ENCODE measurements around the gene RASGEF1B. TPM values are rescaled to one million over a fixed set of nuclear protein-coding genes. Genes with fewer than 3 reads are reported as not detected.
A peak's percentile ranks its signal among the peaks of the same experiment; 100 is the strongest.
"Not testable (repeated sequence)": the region's sequence is repeated elsewhere in the genome, so short reads cannot be mapped to it uniquely, and the experiment has no call there.

The RASGEF1B gene
- total RNA-seq, 1 donor from 2014 or later: 0.34 TPM

DNA sequence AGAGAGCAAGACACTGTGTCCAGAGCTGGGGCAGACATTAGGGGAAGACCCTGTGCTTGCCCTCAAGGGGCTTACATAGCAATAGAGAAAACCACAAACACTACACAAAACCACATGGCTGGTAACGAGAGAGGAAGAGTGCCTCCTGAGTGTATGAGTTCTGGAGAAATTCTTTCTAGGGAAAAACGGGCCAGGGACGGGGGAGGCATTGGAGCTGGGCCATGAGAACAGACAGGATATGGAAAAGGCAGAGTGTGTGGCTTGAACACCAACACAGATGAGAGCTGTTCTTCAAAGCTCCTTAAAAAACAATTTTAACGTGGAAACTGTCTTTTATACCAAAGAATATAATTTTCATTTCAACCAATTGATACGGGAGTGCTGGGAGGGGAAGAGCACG, 42.7 kb downstream of the RASGEF1B start:
- no peak for DNase-seq

DNA sequence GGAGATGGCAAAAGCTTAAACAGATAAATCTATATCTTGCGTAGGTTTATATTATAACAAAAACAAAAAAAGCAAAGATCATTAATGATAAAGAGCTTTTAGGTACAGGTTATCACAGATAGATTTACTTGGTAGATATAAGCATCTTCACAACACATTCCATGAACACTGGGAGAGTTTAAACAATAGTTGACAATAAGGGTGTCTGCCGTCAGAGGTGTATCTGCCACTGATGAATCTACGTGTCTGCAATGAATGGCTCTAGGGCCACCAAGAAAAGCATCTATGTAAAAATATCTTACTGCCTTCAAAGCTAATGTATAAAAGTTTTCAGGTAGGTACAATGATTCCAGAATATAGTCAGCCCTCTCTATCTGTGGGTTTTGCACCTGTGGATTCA, 43.7 kb downstream of the RASGEF1B start:
- DNase-seq: no peak

DNA sequence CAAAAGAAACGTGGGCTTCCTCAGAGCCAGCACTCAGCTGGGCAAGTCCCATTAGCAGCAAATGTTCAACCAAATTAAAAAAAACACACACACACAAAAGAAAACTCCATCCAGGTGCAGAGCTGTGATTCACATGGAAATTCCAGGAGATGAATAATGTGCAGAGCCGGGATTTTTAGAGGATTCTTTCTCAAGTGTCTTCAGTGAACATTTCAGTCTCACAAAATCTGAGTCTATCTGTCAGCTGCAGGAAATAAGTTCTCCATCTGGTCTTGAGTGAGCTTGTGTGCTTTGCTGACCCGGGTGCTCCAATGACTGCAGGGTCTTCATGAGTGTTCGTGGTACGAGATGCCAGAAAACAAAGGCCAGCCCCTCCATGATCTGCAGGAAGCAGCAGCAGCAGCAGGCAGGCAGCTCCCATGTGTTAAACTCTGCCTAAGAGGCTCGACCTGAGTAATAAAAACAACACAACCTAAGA, 44.3 kb downstream of the RASGEF1B start:
- DNase-seq: no peak

DNA sequence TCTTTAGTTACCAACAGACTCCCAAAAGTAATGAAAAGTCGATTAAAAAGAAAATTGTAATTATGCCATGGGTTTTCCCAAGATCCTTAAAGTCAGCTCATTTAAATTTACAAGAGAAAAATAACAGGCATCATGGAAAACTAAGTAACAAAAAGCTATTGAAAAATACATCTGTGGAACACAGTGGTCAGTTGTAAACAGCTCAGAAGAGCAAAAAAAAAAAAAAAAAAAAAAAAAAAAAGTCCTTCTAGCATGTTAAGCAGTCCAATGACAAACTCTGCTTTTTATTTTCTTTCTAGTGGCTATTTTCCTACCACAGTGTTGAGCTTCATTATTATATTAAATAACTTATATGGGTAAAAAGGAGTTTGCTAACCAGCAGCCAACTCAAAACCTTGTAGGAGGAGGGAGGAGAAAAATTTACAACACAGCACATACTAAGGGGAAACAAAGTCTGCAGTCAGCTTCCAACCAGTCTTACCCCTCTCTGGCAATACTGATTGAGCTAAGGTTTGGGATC, 44.9 kb downstream of the RASGEF1B start:
- no peak for DNase-seq

DNA sequence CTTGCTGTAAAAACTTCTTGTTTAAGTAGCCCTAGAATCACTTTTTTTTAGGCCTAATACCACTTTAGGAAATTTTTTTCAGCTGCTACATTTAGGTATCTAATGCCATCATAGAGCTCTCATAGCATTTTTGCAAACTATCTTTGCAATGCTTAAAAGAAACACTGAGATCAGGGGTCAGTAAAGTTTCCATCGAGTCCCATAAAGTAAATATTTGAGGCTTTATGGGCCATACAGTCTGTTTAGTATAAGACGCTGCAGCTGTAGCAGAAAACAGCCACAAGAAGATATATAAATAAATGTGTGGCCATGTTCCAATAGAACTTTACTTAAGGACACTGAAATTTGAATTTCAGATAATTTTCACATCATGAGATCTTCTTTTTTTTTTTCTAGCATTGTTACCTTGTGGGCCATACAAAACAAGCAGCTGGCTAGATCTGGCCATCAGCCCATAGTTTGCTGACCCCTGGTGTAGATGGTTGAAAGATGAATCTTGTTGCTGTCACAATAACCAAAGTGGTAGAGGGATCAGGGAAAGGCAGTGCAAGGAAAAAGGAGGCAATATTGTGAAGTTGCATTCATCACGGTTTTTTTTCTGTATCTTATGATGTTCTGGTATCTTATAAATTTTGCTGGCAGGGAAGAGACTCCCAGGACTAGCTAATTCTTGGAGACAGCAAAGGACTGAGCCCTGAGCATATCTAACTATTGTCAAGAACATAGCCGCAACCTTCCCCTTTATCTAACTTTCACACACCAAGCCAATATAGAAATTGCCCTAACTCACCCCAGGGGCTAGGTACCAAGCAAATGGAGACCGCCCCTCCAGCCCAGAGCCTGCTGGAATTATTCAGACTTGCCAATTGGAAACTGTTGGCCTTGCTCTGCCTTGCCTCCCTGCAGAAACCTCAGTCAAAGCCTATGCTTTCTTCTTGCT, 46.6 kb downstream of the RASGEF1B start:
- DNase-seq: no peak

DNA sequence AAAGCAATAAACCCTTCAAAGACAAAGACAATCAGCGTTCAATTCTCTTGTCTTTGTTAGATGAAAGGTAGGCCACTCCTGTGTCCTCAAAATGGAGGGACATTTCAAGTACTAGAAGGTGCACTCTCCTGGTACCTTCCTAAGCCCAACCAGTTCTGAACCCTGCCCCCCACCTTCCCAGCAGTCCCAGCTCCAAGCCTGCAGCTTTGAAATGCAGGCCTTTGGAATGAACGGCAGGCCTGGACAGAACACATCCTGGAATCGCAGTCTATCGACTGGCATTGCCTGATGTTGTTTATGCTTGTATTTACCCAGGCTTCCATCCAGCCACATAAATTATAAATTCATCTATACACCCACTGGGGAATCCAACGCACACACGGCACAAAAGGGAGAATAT, 47.4 kb downstream of the RASGEF1B start:
- DNase-seq: no peak

DNA sequence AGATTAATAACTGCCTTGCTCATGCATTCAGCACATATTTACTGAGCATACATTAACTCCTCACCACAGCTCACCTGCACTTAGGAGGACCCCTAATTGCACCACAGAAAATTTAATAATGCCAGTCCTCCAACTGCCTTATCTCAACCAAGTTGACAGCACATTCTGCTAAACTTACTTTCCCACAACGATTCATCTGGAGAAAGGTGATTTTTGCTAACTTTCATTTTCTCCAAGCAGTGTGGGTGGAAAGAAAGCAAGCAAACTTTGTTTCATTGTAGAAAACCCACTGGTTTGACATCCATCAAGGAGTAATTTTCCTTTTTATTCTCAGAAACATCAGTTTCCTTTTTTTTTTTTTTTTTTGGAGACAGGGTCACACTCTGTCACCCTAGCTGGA, 49.1 kb downstream of the RASGEF1B start:
- no peak for DNase-seq

DNA sequence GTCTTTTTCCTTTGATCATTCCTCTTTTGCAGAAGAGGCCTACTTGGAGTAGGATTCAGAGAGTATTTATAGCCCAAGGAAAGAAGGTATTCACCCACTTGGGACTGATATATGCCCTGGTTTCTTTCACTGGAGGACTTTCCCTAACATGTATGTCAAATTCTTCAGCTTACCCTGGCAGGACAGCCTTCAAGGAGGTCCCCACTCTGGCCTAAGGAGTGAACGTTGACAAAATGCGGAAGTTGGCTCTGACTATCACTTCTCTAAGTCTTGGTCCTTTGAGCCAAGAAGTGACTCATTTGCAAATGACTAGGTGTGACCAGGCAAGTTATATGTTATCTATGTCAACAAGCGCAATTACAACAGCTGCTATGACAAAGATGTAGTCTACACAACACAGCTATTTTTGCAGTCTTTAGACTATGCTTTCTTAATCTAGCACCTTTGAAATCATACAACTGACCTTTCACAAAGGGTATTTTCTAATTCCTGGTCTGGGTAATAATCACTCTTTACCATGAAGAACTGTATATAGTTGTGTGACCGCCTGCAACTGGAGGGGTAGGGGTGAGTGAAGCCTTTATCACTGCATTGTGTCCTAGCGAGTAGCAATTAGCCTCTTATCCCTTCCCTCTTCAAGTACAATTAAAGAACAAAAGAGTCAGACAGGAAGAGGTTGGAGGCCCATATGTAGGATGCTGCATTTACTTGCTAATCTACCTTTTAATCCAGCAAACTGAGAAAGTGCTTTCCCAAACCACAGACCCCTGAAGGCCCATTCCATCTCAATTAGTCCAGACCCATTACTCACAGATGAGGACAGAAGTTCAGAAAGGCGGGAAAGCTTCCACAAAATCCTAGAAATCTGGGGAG, 50.1 kb downstream of the RASGEF1B start:
- DNase-seq: no peak

DNA sequence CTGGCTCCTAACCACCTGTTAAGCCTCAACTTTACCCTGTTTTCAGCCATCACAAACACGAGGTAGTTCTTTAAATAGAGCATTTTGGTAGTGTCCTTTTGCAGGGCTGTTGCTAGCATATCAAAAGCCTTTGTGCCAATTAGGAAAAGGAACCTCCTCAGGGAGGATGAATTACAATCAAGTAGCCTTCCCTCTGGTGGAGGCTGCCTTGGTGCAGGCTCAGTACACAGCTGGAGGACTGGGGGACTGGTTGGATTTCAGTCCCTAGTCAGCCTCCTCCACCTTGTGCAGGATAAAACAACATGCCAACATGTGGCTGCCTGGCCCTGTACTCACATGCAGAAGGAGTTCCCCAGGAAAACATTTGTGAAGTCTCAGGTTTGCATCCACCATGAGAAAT, 53.1 kb downstream of the RASGEF1B start:
- DNase-seq: no peak

DNA sequence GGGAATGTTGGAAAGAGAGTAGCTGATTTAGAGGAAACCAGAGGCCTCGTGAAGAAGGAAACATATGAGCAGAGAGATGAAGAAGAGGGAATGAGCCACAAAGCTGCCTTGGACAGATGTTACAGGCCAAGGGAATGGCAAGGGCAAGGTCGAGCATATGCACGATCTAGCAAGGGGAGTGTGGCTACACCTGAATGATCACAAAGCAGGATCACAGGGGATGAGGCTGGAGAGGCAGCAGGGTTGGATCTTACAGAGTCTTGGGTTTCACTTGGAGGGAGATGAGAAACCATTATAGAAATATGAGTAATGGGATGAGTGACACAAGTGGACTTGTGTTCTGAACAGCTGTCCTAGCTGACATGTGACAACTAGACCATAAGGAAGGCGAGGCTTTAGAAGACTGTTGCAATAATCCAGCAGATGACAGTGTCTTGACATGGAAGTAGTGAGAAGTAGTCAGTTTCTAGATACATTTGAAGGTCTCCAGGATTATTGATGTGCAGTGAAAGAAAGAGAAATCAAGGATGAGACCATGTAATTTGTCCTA, 58.7 kb downstream of the RASGEF1B start:
- DNase-seq: no peak

DNA sequence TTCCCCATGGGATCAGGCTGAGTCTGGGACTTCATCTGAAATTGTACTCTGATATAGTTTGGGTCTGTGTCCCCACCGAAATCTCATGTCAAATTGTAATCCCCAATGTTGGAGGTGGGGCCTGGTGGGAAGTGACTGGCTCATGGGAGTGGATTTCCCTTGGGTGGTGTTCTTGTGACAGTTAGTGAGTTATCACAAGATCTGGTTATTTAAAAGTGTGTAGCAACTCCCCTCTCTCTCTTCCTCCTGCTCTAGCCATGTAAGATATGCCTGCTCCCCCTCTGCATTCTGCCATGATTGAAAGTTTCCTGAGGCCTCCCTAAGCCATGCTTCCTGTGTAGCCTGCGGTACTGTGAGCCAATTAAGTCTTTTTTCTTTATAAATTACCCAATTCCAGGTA, 61.0 kb downstream of the RASGEF1B start:
- DNase-seq: no peak

DNA sequence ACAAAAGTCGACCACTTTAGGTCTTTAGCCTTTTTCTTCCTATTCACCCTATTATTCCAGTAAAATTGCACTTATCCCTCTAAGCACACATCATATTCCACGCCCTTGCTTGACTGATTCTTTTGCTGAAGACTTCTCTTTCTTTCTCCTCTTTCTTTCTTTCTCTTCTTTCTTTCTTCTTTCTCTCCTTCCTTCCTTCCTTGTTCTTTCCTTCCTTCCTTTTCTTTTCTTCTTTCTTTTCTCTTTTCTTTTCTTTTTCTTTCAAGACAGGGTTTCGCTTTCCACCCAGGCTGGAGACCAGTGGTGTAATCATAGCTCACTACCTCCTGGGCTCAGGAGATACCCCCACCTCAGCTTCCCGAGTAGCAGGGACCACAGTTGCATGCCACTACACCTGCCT, 61.9 kb downstream of the RASGEF1B start:
- no peak for DNase-seq

DNA sequence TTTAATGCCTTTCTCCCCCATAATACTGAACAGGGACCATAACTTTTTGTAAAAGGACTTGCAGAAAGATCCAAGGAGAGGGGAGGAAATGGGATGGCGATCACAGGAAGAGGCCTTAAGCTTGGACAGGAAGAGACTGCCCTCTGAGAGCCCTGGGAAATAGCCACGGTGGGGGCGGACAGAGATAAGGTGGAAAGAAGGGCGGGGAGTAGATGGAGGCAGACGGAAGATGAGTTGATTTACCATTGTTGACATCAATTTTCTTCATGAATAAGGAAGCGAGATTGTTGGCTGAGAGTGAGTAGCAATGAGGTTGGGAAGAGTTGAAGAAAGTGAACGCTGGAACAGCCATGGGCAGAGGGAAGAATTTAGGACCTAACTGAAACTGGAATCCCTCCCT, 63.4 kb downstream of the RASGEF1B start:
- DNase-seq: no peak

DNA sequence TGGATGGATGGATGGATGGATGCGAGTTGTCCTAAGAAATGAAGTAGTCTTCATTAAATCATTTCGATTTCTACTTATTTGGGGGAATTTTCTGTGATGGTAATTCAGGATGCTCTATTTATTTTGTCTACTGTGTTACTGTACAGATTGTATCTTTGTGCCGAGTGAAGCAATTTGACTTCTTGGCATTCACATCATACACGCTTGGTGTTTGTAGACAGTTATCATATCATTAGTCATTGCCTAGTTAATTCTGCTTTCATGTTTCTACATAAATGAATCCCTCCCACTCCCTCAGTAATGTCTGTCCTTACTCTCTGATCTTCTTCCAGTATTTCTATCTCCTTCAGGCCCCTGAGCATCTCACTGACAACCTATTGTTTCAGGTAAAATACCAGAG, 64.0 kb downstream of the RASGEF1B start:
- no peak for DNase-seq

DNA sequence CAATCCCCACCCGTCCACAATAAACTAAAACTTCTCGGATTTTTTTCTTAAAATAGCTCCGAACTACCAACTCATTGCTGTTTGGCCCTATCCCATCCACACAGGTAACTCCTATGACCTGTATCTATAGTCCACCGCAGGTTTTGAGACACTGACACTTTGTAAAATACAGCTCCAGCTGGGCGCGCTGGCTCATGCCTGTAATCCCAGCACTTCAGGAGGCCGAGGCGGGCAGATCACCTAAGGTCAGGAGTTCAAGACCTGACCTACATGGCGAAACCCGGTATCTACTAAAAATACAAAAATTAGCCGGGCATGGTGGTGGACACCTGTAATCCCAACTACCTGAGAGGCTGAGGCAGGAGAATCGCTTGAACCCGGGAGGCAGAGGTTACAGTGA, 65.2 kb downstream of the RASGEF1B start:
- not testable (repeated sequence) for DNase-seq

DNA sequence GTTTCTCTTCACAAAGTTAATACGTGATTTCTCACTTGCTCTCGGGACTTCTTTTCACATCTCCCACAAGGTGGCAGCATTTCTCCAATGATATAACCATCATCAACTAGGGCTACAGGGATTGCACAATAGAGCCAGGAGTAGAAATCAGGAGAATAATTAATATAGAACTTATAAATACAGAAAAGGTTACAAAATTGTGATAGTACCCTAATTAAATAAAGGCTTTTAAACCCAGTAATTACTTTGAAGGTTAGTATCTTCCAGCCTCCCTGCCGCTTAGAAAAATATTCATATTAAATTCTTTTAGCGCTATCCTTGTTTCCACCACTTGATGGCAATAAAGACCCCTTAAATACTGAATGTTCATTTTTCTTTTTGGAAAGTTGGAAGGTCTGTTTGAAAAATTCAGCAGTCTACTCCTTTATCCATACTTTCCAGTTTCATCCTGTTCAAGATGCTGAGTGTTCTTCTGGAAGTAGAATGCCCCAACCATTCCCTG, 65.8 kb downstream of the RASGEF1B start:
- peak; percentile 79 for DNase-seq

DNA sequence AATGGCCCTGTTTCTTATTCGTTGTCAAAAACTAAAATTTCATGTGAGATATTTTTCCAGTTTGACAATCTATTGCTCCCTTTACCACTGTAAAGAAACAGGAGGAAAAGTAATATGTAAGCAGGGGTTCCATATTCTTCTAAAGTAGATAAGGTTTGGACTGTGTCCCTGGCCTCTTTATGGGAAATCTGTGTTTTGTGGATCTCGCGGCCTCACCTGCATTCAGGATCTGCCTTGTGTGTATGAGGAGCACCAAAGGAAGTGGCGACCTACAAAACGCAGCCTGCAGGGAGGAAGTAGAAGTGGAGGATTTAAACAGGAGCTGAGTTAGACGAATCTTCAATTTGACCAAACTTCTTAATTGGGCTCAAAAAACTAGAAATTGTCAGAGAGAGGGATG, 67.0 kb downstream of the RASGEF1B start:
- no peak for DNase-seq

DNA sequence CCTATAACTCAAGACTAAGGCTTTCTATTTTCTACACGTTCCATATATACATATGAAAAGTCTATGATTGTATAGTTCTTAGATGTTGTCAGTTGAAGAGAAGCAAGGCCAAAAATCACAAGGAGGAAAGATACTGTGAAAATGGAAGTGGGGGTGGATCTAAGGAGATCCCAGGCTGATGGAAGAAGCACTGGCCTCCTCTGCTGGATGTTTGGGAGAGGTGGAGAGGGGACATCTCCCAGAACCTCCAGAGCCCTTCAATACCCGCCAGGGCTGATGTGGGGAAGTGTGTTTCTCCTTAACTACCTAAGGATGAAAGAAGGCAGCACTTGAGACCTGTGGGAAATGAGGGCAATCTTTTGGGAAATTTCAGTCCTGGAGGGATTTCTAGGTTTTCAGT, 67.4 kb downstream of the RASGEF1B start:
- DNase-seq: no peak

DNA sequence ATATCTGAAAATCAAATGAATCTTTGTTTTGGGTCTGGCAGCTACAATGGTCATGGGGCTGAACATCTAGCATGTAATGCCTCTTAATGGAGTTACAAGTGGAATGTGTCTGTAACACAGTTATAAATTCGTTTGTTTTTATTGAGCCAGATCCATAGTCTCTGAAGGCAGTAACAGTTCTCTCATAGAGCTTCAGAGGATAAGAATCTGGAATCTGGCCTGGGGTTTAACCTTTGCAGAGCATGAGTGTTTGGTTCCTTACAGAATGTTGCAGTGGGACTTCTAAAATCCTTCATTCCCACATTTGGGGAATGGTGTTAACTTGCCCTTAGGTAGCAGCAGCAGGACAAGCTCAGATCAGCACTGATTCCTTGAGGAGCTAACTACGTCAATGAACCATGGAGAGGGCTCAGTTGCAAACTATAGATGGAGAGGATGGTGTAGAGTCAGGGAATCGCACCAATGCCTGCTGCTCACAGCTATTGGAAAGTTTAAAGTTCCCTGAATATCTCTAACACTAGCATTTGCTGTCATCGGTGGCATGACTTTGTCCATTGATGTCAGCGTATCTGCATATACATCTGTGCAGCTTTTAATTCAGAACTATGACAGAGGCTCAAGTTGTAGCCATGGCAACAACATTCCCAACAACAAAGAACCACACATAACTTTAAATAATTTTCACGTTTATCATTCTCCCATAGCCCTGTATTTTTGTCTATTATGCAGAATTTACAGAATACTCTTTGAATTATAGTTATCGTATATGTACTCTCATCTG, 72.2 kb downstream of the RASGEF1B start:
- DNase-seq: no peak

DNA sequence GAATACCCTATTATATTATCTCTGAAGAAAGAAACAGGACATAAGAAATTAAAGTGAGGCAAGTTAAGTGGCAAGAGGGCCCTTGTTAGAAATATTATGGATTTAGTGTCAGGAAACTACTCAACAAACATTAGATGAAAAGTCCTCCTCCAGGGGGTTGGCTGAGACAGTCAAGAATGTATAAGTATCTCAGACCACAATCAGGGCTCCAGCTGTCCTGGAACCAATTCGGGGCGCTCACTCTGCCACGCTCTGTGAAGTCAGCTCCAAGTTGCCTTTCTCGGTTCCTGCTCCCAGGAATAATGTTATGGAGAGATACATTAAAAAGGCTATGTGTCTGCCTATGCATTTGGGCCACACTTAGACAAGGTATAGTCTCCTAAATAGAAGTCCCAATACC, 73.3 kb downstream of the RASGEF1B start:
- DNase-seq: no peak

DNA sequence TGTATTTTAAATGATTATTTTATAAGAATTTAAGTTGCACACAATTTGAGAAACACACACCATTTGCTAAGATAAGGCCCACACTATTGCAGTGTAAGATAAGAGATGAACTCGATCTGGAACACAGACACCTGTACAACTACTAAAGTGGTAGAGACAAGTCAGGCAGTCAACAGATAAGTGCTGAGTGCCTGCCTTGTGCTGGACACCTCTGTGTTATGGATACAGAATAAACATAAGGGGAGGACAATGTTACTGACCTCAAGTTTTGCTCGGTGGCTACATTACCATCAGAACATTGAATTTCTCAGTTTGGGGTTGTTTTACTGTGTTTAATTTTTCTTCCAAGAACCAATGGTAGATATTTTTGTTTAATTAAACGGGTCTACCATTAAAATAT, 74.1 kb downstream of the RASGEF1B start:
- no peak for DNase-seq

DNA sequence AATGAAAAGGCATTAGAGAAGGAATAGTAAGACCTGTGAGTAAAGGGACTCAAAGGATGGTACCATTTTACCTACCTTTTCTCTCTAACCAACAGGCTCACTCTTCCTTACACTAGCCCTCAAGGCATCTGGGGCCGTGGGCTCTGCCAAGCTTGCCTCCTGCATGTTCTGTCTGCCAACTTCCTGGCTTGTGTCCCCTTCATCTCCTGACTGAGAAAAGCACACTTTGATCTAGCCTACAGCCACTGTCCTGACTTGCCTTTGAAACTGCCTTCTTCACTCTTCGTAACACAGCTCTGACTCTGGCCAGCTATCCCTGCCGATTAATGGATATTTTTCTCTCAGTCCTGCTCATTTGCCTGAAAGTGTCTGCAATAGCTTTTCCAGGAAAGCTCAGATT, 76.5 kb downstream of the RASGEF1B start:
- DNase-seq: no peak

Data from dermis blood vessel endothelial cell (primary cell).